Fibroblast of villous mesenchyme (primary cell): ENCODE data around the gene ADORA1. TPM values are rescaled to one million over a fixed set of nuclear protein-coding genes. Genes with fewer than 3 reads are reported as not detected.

Experiments
- DNase-seq: peaks from one replicate; pipeline ENCODE4 v3.0.0-alpha.2; 2010; ENCODE audit warnings: low read depth
- H3K4me3 ChIP-seq: 2 replicates; pipeline ENCODE4 v1.5.1; 2011; ENCODE audit warnings: low read depth, mild to moderate bottlenecking, low read length
- CTCF ChIP-seq: IDR thresholded peaks from 2 replicates; pipeline ENCODE4 v1.5.1; 2012; ENCODE audit warnings: low read depth, mild to moderate bottlenecking, low read length; ENCODE audit not compliant: insufficient read depth
- total RNA-seq: library from RNA; depleted of rRNA; stranded (reverse); fragments of >200 nt; gene quantifications from 2 replicates; pipeline ENCODE4 v1.2.3, GENCODE V29; 2012

ADORA1 gene
- total RNA-seq, 1 donor = 14.2 TPM

- no peak for TF ChIP-seq CTCF
- no peak overlapping the region for H3K4me3 ChIP-seq
- no peak for DNase-seq
Measured at GRCh38 chr1:203099805-203100515, 27.6 kb upstream of the ADORA1 start.

- DNase-seq = no peak
Measured at GRCh38 chr1:203100516-203100869, 27.0 kb upstream of the ADORA1 start.

GRCh38 chr1:203101813-203102634 is 25.5 kb upstream of the ADORA1 start:
- H3K4me3 ChIP-seq = no peak overlapping the region
- no peak for TF ChIP-seq CTCF
- DNase-seq = no peak

More at GRCh38 chr1:203100516-203100869, 27.0 kb upstream of the ADORA1 start:
- no peak overlapping the region for H3K4me3 ChIP-seq
- no peak for TF ChIP-seq CTCF

- H3K4me3 ChIP-seq = no peak overlapping the region
- TF ChIP-seq CTCF = no peak
- DNase-seq = no peak
Measured at GRCh38 chr1:203103216-203103615, 24.3 kb upstream of the ADORA1 start.

- no peak overlapping the region for H3K4me3 ChIP-seq
- TF ChIP-seq CTCF = no peak
- DNase-seq = no peak
Measured at GRCh38 chr1:203103829-203104495, 23.6 kb upstream of the ADORA1 start.

GRCh38 chr1:203104789-203105390 is 22.6 kb upstream of the ADORA1 start:
- no peak overlapping the region for H3K4me3 ChIP-seq
- no peak for TF ChIP-seq CTCF
- no peak for DNase-seq
